Activated CD4-positive, alpha-beta T cell treated with anti-CD3 and anti-CD28 coated beads, Interleukin-2, amount 10 ng/mL, durations not matched to agents 24 days and 14 days (primary cell): ENCODE results near the gene TMOD2. TPM values are rescaled to one million over a fixed set of nuclear protein-coding genes. Genes with fewer than 3 reads are reported as not detected.

Experiments
- DNase-seq: peaks from one replicate; pipeline ENCODE4 v3.0.0; 2022
- H3K27ac Mint-ChIP-seq: one replicate; pipeline ENCODE4 v1.8.0; 2022; ENCODE audit warnings: mild to moderate bottlenecking, mixed read lengths
- H3K27me3 Mint-ChIP-seq: one replicate; pipeline ENCODE4 v1.8.0; 2022; ENCODE audit warnings: mixed read lengths
- H3K36me3 Mint-ChIP-seq: one replicate; pipeline ENCODE4 v1.8.0; 2022; ENCODE audit warnings: low read depth, mild to moderate bottlenecking, mixed read lengths
- H3K4me1 Mint-ChIP-seq: one replicate; pipeline ENCODE4 v1.8.0; 2021; ENCODE audit warnings: mixed read lengths
- H3K4me3 Mint-ChIP-seq: one replicate; pipeline ENCODE4 v1.8.0; 2022; ENCODE audit warnings: mild to moderate bottlenecking, moderate library complexity, mixed read lengths
- H3K9me3 Mint-ChIP-seq: one replicate; pipeline ENCODE4 v1.8.0; 2021; ENCODE audit warnings: mixed read lengths
- intact Hi-C: fragments of 100-400 bp; cut with micrococcal nuclease; formaldehyde crosslinking; loops from one replicate; pipeline ENCODE4 v1.15.1; 2023
- total RNA-seq: library from RNA; stranded (reverse); gene quantifications from 2 replicates; pipeline ENCODE4 v1.2.3, GENCODE V29; 2022

TMOD2 gene
- total RNA-seq, 1 donor from 2014 or later, result 4.6 TPM

DNA sequence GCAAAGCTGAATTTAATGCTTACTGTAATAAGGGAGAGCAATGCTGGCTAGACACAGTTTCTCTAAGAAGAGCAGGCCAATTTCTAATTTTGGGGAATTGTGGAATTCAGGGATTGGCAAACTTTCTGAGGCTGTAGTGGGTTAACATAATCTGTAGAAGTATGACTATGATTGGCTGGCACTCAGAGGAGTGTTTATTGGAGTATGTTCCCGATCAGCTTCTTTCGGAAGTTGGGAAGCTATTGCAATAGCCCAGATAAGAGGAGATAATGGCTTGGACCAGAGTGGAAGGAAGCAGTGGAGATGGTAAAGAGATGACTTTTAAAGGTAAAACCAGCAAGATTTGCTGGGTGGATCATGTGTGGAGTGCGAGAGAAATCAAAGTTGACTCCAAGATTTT, 97.4 kb downstream of the TMOD2 start:
- H3K9me3 Mint-ChIP-seq, result no peaks in the 10 kb centered on the region
- H3K4me1 Mint-ChIP-seq, result peaks cover 39% of the 10 kb centered on the region
- no peak for DNase-seq
- intact Hi-C loops, result no loop called here
- peaks cover 15% of the 10 kb centered on the region for H3K36me3 Mint-ChIP-seq
- no peak overlapping the region for H3K4me3 Mint-ChIP-seq
- H3K27me3 Mint-ChIP-seq, result no peaks in the 10 kb centered on the region
- no peak overlapping the region for H3K27ac Mint-ChIP-seq

DNA sequence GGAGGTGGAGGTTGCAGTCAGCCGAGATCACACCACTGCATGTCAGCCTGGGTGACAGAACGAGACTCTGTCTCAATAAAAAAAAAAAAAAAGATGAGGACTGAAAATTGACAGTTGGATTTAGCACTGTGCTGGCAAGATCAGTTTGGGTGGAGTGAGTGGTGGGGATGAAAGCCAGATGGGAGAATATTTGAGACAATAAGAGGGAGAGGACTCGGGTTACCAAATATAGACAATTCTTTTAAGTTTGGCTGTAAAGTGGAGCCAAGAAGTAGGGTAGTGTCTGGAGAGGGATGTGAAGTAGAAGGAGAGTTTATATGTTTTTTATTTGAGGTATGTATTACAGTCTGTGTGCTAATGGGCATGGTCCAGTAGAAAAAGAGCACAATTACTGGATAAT, 98.5 kb downstream of the TMOD2 start:
- H3K4me1 Mint-ChIP-seq, result peaks cover 36% of the 10 kb centered on the region
- DNase-seq, result no peak
- no peaks in the 10 kb centered on the region for H3K27me3 Mint-ChIP-seq
- peaks cover 13% of the 10 kb centered on the region for H3K36me3 Mint-ChIP-seq
- intact Hi-C loops, result no loop called here
- H3K4me3 Mint-ChIP-seq, result no peak overlapping the region
- H3K27ac Mint-ChIP-seq, result no peak overlapping the region
- H3K9me3 Mint-ChIP-seq, result no peaks in the 10 kb centered on the region

DNA sequence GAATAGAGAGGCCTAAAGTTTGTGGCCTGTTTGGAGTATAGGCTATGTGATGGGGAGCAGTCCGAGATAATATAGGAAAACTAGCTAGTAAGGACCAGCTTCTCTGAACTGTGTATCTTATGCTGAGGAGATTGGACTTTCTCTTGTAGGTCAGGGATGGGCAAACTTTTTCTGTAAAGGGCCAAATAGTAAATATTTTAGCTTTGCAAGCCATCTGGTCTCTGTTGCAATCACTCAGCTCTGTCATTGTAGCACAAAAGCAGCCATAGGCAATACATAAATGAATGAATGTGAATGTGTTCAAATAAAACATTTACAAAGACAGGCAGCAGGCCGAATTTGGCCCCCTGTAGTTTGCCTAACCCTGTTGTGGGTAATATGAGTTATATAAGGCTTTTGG, 102.6 kb downstream of the TMOD2 start:
- intact Hi-C loops, result no loop called here
- peaks cover 12% of the 10 kb centered on the region for H3K36me3 Mint-ChIP-seq
- DNase-seq, result no peak
- peaks cover 22% of the 10 kb centered on the region for H3K4me1 Mint-ChIP-seq
- H3K4me3 Mint-ChIP-seq, result no peak overlapping the region
- H3K27ac Mint-ChIP-seq, result no peak overlapping the region
- H3K9me3 Mint-ChIP-seq, result no peaks in the 10 kb centered on the region
- no peaks in the 10 kb centered on the region for H3K27me3 Mint-ChIP-seq

DNA sequence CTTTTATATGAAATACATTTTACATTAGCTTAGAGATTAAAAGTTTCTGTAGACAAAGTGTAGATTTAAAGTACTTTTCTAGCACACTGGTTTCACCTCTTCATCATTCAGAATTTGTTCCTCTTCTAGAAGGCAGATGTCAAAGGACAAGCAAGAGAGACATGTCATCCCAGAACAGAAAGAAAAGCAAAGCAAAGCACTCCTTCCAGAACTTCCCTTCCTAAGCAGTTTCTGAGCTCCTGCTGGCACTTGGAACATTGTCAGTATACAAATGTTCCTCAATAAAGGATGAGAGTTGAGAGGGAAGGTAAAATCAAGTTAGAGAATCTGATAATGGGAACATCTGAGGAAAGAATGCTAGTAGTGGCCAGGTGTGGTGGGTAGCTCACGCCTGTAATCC, 104.2 kb downstream of the TMOD2 start:
- Mint-ChIP-seq H3K9me3 (no peaks in the 10 kb centered on the region), H3K4me1 (peaks cover 21% of the 10 kb centered on the region), H3K27me3 (no peaks in the 10 kb centered on the region), H3K27ac (no peak overlapping the region), H3K4me3 (no peak overlapping the region), H3K36me3 (peaks cover 14% of the 10 kb centered on the region)
- intact Hi-C loops, result no loop called here
- DNase-seq, result no peak

GRCh38 chr15:51856714-51857380, 105.5 kb downstream of the TMOD2 start:
- Mint-ChIP-seq H3K4me3 (no peak overlapping the region), H3K36me3 (peaks cover 19% of the 10 kb centered on the region), H3K9me3 (no peaks in the 10 kb centered on the region), H3K27ac (no peak overlapping the region), H3K4me1 (peaks cover 27% of the 10 kb centered on the region), H3K27me3 (no peaks in the 10 kb centered on the region)
- intact Hi-C loops, result no loop called here
- DNase-seq, result no peak

DNA sequence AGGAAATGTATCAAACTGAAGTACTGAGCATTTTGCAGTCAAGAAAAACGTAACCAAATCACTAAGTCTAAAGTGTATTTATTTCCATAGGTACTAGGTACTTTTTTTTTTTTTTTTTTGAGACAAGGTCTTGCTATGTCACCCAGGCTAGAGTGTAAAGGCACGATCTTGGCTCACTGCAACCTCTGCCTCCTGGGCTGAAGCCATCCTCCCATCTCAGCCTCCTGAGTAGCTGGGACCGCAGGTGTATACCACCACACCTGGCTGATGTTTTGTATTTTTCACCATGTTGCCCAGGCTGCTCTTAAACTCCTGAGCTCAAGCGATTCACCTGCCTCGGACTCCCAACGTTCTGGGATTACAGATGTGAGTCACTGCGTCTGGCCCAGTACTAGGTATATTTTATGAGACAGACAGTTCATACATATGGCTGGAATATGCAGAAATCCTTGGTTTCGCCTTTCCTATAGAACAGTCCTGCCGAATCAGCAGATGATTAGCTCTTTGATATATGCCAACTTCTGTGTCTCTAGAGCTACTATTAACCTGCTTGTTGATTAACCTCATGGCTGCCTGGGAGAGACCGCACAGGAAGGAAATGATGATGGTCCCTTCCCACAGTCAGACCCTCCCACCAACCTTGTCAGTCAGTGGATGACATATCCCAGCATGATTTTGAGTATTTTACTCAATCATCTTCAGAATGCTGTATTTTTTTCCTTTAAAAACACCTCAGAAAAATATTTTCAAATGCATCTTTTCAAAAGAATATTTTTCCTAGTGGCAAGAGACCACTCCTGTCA, 110.4 kb downstream of the TMOD2 start:
- intact Hi-C loops, result no loop called here
- DNase-seq, result peak; percentile 86
- peaks cover 42% of the 10 kb centered on the region for H3K36me3 Mint-ChIP-seq
- peak overlapping the region; percentile 76 for H3K27ac Mint-ChIP-seq
- no peaks in the 10 kb centered on the region for H3K9me3 Mint-ChIP-seq
- peaks cover 53% of the 10 kb centered on the region for H3K4me1 Mint-ChIP-seq
- no peaks in the 10 kb centered on the region for H3K27me3 Mint-ChIP-seq
- peak overlapping the region; percentile 66 for H3K4me3 Mint-ChIP-seq

GRCh38 chr15:51863131-51863530, 111.7 kb downstream of the TMOD2 start:
- Mint-ChIP-seq H3K36me3 (peaks cover 45% of the 10 kb centered on the region), H3K27me3 (no peaks in the 10 kb centered on the region), H3K4me3 (peak overlapping the region; percentile 43), H3K9me3 (no peaks in the 10 kb centered on the region), H3K27ac (peak overlapping the region; percentile 71), H3K4me1 (peaks cover 53% of the 10 kb centered on the region)
- intact Hi-C loops, result no loop called here
- no peak for DNase-seq

- intact Hi-C loops, result loop anchor here (1.0 kb wide), 2 partner anchors 18 to 34 kb away; no protein-coding TSS in a partner anchor
- no peaks in the 10 kb centered on the region for H3K9me3 Mint-ChIP-seq
- peak overlapping the region; percentile 2 for H3K4me3 Mint-ChIP-seq
- no peak for DNase-seq
- H3K4me1 Mint-ChIP-seq, result peaks cover 47% of the 10 kb centered on the region
- H3K36me3 Mint-ChIP-seq, result peaks cover 50% of the 10 kb centered on the region
- peak overlapping the region; percentile 82 for H3K27ac Mint-ChIP-seq
- H3K27me3 Mint-ChIP-seq, result no peaks in the 10 kb centered on the region
These were observed 113.1 kb downstream of the TMOD2 start for GRCh38 chr15:51864408-51865056.

- Mint-ChIP-seq H3K4me1 (peaks cover 43% of the 10 kb centered on the region), H3K27me3 (no peaks in the 10 kb centered on the region), H3K27ac (no peak overlapping the region), H3K36me3 (peaks cover 49% of the 10 kb centered on the region), H3K9me3 (no peaks in the 10 kb centered on the region), H3K4me3 (no peak overlapping the region)
- intact Hi-C loops, result no loop called here
- DNase-seq, result no peak
These were observed 113.9 kb downstream of the TMOD2 start for GRCh38 chr15:51865317-51865716.

Other genes with a start within 250 kb of the TMOD2 start
- 3.4 and 4.6 TPM in 2 replicates for gene DMXL2, start 128.8 kb upstream of the TMOD2 start, total RNA-seq
- not detected in 2 replicates for gene SCG3, start 70.1 kb upstream of the TMOD2 start, total RNA-seq
- gene LYSMD2, start 13.9 kb upstream of the TMOD2 start, total RNA-seq, result 15.4 and 15.5 TPM in 2 replicates
- gene TMOD3, start 78.1 kb downstream of the TMOD2 start, total RNA-seq, result 60.8 and 66.6 TPM in 2 replicates
- 35.0 and 35.7 TPM in 2 replicates for gene LEO1, start 220.2 kb downstream of the TMOD2 start, total RNA-seq